HL-60 (cell line): ENCODE measurements around the gene SCYL3.

Experiments
- TF ChIP-seq, protein P1 (sequence below): IDR thresholded peaks from one replicate; pipeline ENCODE4 v1.5.1; 2011; ENCODE audit warnings: low read length, control low read depth, inconsistent platforms; ENCODE audit not compliant: insufficient read depth
- TF ChIP-seq, protein P2 (sequence below): IDR thresholded peaks from 2 replicates; pipeline ENCODE4 v1.6.1; 2012; ENCODE audit warnings: low read depth; ENCODE audit not compliant: insufficient replicate concordance

- TF ChIP-seq, protein P1, sequence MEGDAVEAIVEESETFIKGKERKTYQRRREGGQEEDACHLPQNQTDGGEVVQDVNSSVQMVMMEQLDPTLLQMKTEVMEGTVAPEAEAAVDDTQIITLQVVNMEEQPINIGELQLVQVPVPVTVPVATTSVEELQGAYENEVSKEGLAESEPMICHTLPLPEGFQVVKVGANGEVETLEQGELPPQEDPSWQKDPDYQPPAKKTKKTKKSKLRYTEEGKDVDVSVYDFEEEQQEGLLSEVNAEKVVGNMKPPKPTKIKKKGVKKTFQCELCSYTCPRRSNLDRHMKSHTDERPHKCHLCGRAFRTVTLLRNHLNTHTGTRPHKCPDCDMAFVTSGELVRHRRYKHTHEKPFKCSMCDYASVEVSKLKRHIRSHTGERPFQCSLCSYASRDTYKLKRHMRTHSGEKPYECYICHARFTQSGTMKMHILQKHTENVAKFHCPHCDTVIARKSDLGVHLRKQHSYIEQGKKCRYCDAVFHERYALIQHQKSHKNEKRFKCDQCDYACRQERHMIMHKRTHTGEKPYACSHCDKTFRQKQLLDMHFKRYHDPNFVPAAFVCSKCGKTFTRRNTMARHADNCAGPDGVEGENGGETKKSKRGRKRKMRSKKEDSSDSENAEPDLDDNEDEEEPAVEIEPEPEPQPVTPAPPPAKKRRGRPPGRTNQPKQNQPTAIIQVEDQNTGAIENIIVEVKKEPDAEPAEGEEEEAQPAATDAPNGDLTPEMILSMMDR: no peak
- TF ChIP-seq, protein P2, sequence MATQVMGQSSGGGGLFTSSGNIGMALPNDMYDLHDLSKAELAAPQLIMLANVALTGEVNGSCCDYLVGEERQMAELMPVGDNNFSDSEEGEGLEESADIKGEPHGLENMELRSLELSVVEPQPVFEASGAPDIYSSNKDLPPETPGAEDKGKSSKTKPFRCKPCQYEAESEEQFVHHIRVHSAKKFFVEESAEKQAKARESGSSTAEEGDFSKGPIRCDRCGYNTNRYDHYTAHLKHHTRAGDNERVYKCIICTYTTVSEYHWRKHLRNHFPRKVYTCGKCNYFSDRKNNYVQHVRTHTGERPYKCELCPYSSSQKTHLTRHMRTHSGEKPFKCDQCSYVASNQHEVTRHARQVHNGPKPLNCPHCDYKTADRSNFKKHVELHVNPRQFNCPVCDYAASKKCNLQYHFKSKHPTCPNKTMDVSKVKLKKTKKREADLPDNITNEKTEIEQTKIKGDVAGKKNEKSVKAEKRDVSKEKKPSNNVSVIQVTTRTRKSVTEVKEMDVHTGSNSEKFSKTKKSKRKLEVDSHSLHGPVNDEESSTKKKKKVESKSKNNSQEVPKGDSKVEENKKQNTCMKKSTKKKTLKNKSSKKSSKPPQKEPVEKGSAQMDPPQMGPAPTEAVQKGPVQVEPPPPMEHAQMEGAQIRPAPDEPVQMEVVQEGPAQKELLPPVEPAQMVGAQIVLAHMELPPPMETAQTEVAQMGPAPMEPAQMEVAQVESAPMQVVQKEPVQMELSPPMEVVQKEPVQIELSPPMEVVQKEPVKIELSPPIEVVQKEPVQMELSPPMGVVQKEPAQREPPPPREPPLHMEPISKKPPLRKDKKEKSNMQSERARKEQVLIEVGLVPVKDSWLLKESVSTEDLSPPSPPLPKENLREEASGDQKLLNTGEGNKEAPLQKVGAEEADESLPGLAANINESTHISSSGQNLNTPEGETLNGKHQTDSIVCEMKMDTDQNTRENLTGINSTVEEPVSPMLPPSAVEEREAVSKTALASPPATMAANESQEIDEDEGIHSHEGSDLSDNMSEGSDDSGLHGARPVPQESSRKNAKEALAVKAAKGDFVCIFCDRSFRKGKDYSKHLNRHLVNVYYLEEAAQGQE: no peak
These were observed 2.7 kb downstream of the SCYL3 start for GRCh38 chr1:169890761-169891538.
